ENCODE results near the gene RBM17.
A peak's percentile ranks its signal among the peaks of the same experiment; 100 is the strongest.

The RBM17 gene

DNA sequence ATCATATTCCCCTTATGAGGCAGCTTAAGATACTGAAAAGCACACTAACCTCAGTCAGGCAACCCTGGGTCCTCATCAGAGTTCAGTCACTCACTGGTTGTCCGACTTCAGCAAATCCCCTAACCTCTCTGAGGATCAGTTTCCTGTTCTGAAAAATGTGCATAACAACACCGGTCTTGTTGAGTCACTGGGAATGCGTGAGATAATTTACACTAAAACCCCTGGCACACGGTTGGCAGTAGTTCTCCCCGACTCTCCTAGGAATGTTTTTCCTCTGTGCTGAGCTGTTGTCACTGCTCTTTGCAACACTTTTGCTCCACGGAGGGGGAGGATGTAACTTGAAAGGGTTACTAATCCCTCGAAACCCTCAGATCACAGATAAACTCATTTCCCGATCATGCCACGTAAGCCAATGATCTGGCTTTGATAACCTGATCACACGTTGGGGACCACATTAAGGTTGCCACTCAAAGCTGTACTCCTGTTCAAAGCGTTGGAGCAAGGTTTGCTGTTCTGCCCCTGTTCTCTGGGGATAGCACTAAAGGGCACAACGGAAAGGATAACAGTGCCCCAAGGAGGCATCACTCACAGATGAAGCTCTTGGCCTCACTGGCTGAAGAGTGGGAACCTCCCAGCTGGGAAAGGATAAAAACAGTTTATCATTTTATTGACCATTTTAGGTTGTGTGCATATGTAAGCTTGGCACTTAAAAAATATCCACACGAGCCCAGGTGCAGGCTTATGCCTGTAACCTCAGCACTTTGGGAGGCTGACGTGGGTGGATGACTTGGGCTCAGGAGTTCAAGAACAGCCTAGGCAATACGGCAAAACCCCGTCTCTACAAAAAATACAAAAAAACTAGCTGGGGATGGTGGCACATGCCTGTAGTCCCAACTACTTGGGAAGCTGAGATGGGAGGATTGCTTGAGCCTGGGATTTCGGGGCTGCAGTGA lies 5.0 kb upstream of the RBM17 start:
- Histone ChIP-seq H3K27ac (ENCODE audit: low read depth, low read length) (no peak overlapping the region), H3K27me3 (ENCODE audit: insufficient read depth, low read length) (no peaks in the 10 kb centered on the region), H3K9ac (ENCODE audit: low read depth, low read length) (no peak overlapping the region), H3K36me3 (ENCODE audit: insufficient read depth, low read length) (no peaks in the 10 kb centered on the region), H3K4me3 (ENCODE audit: low read length) (no peak overlapping the region), H3K4me1 (ENCODE audit: insufficient read depth, low read length) (peaks cover 9% of the 10 kb centered on the region), H3K9me3 (ENCODE audit: insufficient read depth, low read depth, low read length) (no peaks in the 10 kb centered on the region)
- 53% methylated on average over 17 of the region's 17 CpGs for WGBS

GRCh38 chr10:6086375-6087233 lies 2.2 kb upstream of the RBM17 start:
- H3K4me3 ChIP-seq (ENCODE audit: low read length) = no peak overlapping the region
- H3K9ac ChIP-seq (ENCODE audit: low read depth, low read length) = no peak overlapping the region
- no peaks in the 10 kb centered on the region for H3K36me3 ChIP-seq (ENCODE audit: insufficient read depth, low read length)
- 32% methylated on average over 19 of the region's 19 CpGs for WGBS
- no peak overlapping the region for H3K27ac ChIP-seq (ENCODE audit: low read depth, low read length)
- H3K27me3 ChIP-seq (ENCODE audit: insufficient read depth, low read length) = no peaks in the 10 kb centered on the region
- H3K9me3 ChIP-seq (ENCODE audit: insufficient read depth, low read depth, low read length) = no peaks in the 10 kb centered on the region
- H3K4me1 ChIP-seq (ENCODE audit: insufficient read depth, low read length) = peaks cover 22% of the 10 kb centered on the region

- Histone ChIP-seq H3K27ac (ENCODE audit: low read depth, low read length) (peak overlapping the region; percentile 68), H3K9me3 (ENCODE audit: insufficient read depth, low read depth, low read length) (no peaks in the 10 kb centered on the region), H3K4me3 (ENCODE audit: low read length) (peak overlapping the region; percentile 99), H3K27me3 (ENCODE audit: insufficient read depth, low read length) (no peaks in the 10 kb centered on the region), H3K36me3 (ENCODE audit: insufficient read depth, low read length) (no peaks in the 10 kb centered on the region), H3K9ac (ENCODE audit: low read depth, low read length) (peak overlapping the region; percentile 95), H3K4me1 (ENCODE audit: insufficient read depth, low read length) (peaks cover 26% of the 10 kb centered on the region)
- under 1% methylated on average over 53 of the region's 53 CpGs for WGBS
Observed at GRCh38 chr10:6089334-6090219, 743 bp downstream of the RBM17 start.

DNA sequence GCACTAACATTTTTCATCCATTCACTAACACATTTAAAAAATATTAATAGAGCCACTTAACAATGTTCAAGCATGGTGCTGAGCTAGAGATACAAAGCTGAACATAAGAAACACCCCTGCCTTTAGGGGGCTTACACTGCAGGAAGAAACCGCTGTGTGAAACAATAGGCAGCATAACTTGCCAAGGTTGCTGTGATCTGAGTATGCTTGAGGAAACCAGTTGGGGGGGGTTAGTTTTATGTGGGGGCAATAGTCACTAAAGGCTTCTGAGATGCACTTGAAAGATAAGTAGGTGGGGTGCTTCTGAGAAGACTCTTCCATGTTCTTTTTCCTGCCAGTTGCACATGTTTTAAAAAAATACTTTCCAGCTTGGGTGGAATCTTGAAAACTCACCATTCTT lies 2.8 kb downstream of the RBM17 start:
- WGBS = 17% methylated on average over 1 of the region's 1 CpG
- peaks cover 37% of the 10 kb centered on the region for H3K4me1 ChIP-seq (ENCODE audit: insufficient read depth, low read length)
- H3K4me3 ChIP-seq (ENCODE audit: low read length) = peak overlapping the region; percentile 20
- no peak overlapping the region for H3K27ac ChIP-seq (ENCODE audit: low read depth, low read length)
- no peaks in the 10 kb centered on the region for H3K27me3 ChIP-seq (ENCODE audit: insufficient read depth, low read length)
- no peak overlapping the region for H3K9ac ChIP-seq (ENCODE audit: low read depth, low read length)
- no peaks in the 10 kb centered on the region for H3K36me3 ChIP-seq (ENCODE audit: insufficient read depth, low read length)
- no peaks in the 10 kb centered on the region for H3K9me3 ChIP-seq (ENCODE audit: insufficient read depth, low read depth, low read length)

DNA sequence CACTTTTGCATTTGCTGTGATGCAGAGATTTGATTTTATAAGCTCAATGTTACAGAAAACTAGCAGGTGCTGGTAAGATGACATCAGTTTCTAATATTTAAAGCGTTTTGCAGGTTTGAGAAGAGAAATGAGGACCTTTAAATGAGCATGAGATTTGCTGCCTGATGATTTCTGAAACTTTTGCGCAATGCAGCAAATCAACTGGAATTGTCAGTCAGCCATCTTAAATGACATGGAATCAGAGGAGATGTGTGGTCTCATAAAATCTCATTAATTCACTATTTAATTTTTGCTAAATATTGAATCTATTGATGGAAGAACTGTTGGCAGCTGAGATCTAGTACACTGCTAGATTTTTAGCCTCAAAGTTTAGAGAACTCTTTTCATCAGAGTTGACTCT lies 3.9 kb downstream of the RBM17 start:
- Histone ChIP-seq H3K9ac (ENCODE audit: low read depth, low read length) (no peak overlapping the region), H3K36me3 (ENCODE audit: insufficient read depth, low read length) (peaks cover 3% of the 10 kb centered on the region), H3K9me3 (ENCODE audit: insufficient read depth, low read depth, low read length) (no peaks in the 10 kb centered on the region), H3K4me3 (ENCODE audit: low read length) (no peak overlapping the region), H3K4me1 (ENCODE audit: insufficient read depth, low read length) (peaks cover 47% of the 10 kb centered on the region), H3K27ac (ENCODE audit: low read depth, low read length) (no peak overlapping the region), H3K27me3 (ENCODE audit: insufficient read depth, low read length) (no peaks in the 10 kb centered on the region)
- 95% methylated on average over 2 of the region's 2 CpGs for WGBS

DNA sequence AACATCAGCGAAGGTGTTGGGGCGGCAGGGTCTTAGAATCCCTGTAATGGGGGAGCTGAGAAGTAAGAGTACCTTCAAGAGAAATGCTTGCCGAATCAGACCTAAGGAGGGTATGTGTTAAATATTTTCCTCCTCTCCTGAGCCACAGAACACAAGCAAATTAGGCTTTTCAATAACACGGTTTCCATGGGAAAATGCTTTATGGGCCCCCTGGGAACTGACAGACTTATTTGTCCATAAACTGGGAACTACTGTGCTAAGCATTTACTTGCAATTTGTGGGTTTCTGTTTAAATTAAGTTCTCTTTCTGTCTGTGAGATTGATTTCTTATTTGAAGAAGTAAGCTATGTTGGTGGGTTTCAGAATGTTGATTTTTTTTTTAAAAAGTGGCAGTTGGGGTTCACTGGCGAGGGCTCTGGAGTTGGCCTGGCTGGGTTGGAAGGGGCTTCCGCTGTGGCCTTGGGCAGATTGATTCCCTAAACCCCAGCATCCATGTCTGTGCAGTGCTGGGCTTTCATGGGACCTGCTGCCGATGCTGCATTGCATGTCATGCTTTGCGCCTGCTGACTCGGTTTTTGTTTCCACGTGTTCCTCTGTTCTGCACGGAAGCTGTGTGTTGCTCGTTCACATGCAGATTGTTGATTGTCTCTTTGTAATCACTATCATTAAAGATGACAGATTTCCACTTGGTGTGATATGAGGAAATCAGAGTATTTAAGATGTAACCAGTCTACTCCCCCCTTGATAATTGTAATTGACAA lies 7.2 kb downstream of the RBM17 start:
- Histone ChIP-seq H3K4me1 (ENCODE audit: insufficient read depth, low read length) (peaks cover 54% of the 10 kb centered on the region), H3K27me3 (ENCODE audit: insufficient read depth, low read length) (no peaks in the 10 kb centered on the region)
- WGBS = 90% methylated on average over 12 of the region's 12 CpGs

DNA sequence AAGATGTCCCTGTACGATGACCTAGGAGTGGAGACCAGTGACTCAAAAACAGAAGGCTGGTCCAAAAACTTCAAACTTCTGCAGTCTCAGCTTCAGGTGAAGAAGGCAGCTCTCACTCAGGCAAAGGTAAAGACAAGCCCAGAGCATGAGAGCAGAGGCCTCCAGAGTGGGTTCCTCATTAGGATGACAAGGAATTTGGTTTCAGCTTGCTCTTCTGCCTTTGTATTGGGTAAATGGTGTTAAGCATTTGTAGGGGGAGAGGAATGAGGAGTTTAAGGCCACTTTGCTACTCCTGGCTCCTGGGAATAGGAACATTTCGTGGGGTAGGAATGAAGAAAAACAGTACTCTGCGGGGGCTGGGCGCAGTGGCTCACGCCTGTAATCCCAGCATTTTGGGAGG lies 8.2 kb downstream of the RBM17 start:
- Histone ChIP-seq H3K4me1 (ENCODE audit: insufficient read depth, low read length) (peaks cover 53% of the 10 kb centered on the region), H3K9ac (ENCODE audit: low read depth, low read length) (no peak overlapping the region)

More for the DNA sequence above, 7.2 kb downstream of the RBM17 start:
- H3K4me3 ChIP-seq (ENCODE audit: low read length) = no peak overlapping the region
- peak overlapping the region; percentile 12 for H3K27ac ChIP-seq (ENCODE audit: low read depth, low read length)
- no peaks in the 10 kb centered on the region for H3K9me3 ChIP-seq (ENCODE audit: insufficient read depth, low read depth, low read length)
- H3K9ac ChIP-seq (ENCODE audit: low read depth, low read length) = no peak overlapping the region
- peaks cover 30% of the 10 kb centered on the region for H3K36me3 ChIP-seq (ENCODE audit: insufficient read depth, low read length)

GRCh38 chr10:6098156-6098555 lies 9.3 kb downstream of the RBM17 start:
- Histone ChIP-seq H3K9me3 (ENCODE audit: insufficient read depth, low read depth, low read length) (no peaks in the 10 kb centered on the region), H3K36me3 (ENCODE audit: insufficient read depth, low read length) (peaks cover 52% of the 10 kb centered on the region), H3K4me3 (ENCODE audit: low read length) (no peak overlapping the region), H3K27ac (ENCODE audit: low read depth, low read length) (no peak overlapping the region), H3K9ac (ENCODE audit: low read depth, low read length) (no peak overlapping the region), H3K4me1 (ENCODE audit: insufficient read depth, low read length) (peaks cover 55% of the 10 kb centered on the region), H3K27me3 (ENCODE audit: insufficient read depth, low read length) (no peaks in the 10 kb centered on the region)
- WGBS = 96% methylated on average over 6 of the region's 7 CpGs

More for the DNA sequence above, 8.2 kb downstream of the RBM17 start:
- H3K36me3 ChIP-seq (ENCODE audit: insufficient read depth, low read length) = peaks cover 41% of the 10 kb centered on the region
- 77% methylated on average over 5 of the region's 5 CpGs for WGBS
- H3K27me3 ChIP-seq (ENCODE audit: insufficient read depth, low read length) = no peaks in the 10 kb centered on the region
- no peaks in the 10 kb centered on the region for H3K9me3 ChIP-seq (ENCODE audit: insufficient read depth, low read depth, low read length)
- H3K4me3 ChIP-seq (ENCODE audit: low read length) = no peak overlapping the region
- H3K27ac ChIP-seq (ENCODE audit: low read depth, low read length) = peak overlapping the region; percentile 83; the same call in 1 of the 2 replicates

DNA sequence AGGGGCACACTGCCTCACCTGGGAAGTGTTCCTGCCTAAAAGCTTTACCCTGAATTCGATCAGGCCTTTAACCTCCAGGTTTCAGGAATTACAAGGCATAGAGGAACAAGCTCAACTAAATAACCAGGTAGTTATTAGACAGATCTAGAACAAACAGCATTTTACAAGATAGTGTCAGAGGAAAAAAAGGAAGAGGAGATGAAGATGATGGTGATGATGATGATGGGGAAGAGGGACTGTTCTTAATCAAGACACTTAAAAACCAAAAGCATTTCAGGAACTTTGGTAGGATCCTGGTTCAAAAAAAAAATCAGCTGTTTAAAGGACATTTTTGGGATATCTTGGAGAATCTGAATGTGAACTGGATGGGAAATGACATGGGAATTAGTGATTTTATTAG lies 11.5 kb downstream of the RBM17 start:
- Histone ChIP-seq H3K4me3 (ENCODE audit: low read length) (no peak overlapping the region), H3K9ac (ENCODE audit: low read depth, low read length) (no peak overlapping the region), H3K36me3 (ENCODE audit: insufficient read depth, low read length) (peaks cover 67% of the 10 kb centered on the region), H3K27me3 (ENCODE audit: insufficient read depth, low read length) (no peaks in the 10 kb centered on the region), H3K9me3 (ENCODE audit: insufficient read depth, low read depth, low read length) (no peaks in the 10 kb centered on the region), H3K27ac (ENCODE audit: low read depth, low read length) (no peak overlapping the region), H3K4me1 (ENCODE audit: insufficient read depth, low read length) (peaks cover 66% of the 10 kb centered on the region)
- WGBS = 86% methylated on average over 1 of the region's 1 CpG

GRCh38 chr10:6101181-6101580 lies 12.3 kb downstream of the RBM17 start:
- Histone ChIP-seq H3K27ac (ENCODE audit: low read depth, low read length) (no peak overlapping the region), H3K36me3 (ENCODE audit: insufficient read depth, low read length) (peaks cover 75% of the 10 kb centered on the region), H3K4me3 (ENCODE audit: low read length) (no peak overlapping the region), H3K9me3 (ENCODE audit: insufficient read depth, low read depth, low read length) (no peaks in the 10 kb centered on the region), H3K4me1 (ENCODE audit: insufficient read depth, low read length) (peaks cover 67% of the 10 kb centered on the region), H3K27me3 (ENCODE audit: insufficient read depth, low read length) (no peaks in the 10 kb centered on the region), H3K9ac (ENCODE audit: low read depth, low read length) (no peak overlapping the region)
- WGBS = 46% methylated on average over 8 of the region's 8 CpGs
